Cardiac fibroblast (primary cell): Measurements from ENCODE around the gene KCTD15.

Experiments
- DNase-seq, 2 donors: peaks; one replicate each; pipeline versions ENCODE4 v3.0.0 to v3.0.0-alpha.2; 2010; ENCODE audit warnings: low read depth in 2 of 2
- H3K4me3 ChIP-seq, 2 donors: replicated peaks in 1 of 2; 1 replicate in 1 of 2; 2 replicates in 1 of 2; pipeline ENCODE4 v1.5.1; 2011; ENCODE audit warnings: low read depth in 2 of 2, low read length in 2 of 2, mild to moderate bottlenecking in 2 of 2, moderate library complexity in 1 of 2
- CTCF ChIP-seq: IDR thresholded peaks from one replicate; pipeline ENCODE4 v1.5.1; 2011; ENCODE audit warnings: low read depth, mild to moderate bottlenecking, low read length, inconsistent platforms

KCTD15 gene

GRCh38 chr19:33751436-33751770 lies 45.3 kb upstream of the KCTD15 start:
- no peak for TF ChIP-seq CTCF
- no peak overlapping the region for H3K4me3 ChIP-seq
- no peak for DNase-seq

GRCh38 chr19:33752018-33752800 lies 44.5 kb upstream of the KCTD15 start:
- H3K4me3 ChIP-seq: no peak overlapping the region
- DNase-seq: no peak
- no peak for TF ChIP-seq CTCF

GRCh38 chr19:33752945-33753344 lies 43.7 kb upstream of the KCTD15 start:
- no peak overlapping the region for H3K4me3 ChIP-seq
- TF ChIP-seq CTCF: no peak
- no peak for DNase-seq

- H3K4me3 ChIP-seq: no peak overlapping the region
- no peak for DNase-seq
- no peak for TF ChIP-seq CTCF
These were observed 42.3 kb upstream of the KCTD15 start for GRCh38 chr19:33754361-33754760.

GRCh38 chr19:33755099-33756035 lies 41.3 kb upstream of the KCTD15 start:
- TF ChIP-seq CTCF: no peak
- no peak for DNase-seq
- no peak overlapping the region for H3K4me3 ChIP-seq

GRCh38 chr19:33756177-33756576 lies 40.5 kb upstream of the KCTD15 start:
- TF ChIP-seq CTCF: no peak
- no peak overlapping the region for H3K4me3 ChIP-seq
- DNase-seq: no peak
